ENCODE data around the gene XDH.

DNA sequence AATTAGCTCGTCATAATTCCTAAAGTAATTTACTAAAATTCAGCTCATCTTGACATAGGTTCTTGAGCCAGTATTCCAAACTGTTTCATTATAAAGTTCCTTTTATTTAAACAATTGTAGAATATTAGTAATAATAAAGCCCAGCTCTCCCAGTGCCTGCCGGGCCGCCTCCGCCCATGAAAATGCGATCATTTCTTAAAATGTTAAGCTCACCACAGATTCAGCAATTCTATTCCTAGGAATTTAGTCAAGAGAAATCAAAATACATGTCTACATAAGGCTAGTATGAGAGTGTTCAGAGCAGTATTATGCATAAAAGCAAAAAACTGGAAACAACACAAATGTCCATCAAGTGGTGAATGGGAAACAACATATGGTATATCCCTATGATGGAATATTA lies 52.0 kb downstream of the XDH start:
- no peak for TF ChIP-seq POLR2A (IDR thresholded peaks at IDR 0.05)
- TF ChIP-seq, protein P1, sequence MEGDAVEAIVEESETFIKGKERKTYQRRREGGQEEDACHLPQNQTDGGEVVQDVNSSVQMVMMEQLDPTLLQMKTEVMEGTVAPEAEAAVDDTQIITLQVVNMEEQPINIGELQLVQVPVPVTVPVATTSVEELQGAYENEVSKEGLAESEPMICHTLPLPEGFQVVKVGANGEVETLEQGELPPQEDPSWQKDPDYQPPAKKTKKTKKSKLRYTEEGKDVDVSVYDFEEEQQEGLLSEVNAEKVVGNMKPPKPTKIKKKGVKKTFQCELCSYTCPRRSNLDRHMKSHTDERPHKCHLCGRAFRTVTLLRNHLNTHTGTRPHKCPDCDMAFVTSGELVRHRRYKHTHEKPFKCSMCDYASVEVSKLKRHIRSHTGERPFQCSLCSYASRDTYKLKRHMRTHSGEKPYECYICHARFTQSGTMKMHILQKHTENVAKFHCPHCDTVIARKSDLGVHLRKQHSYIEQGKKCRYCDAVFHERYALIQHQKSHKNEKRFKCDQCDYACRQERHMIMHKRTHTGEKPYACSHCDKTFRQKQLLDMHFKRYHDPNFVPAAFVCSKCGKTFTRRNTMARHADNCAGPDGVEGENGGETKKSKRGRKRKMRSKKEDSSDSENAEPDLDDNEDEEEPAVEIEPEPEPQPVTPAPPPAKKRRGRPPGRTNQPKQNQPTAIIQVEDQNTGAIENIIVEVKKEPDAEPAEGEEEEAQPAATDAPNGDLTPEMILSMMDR (IDR thresholded peaks at IDR 0.05): no peak
